Measurements from ENCODE around the gene GZMM.

The GZMM gene

DNA sequence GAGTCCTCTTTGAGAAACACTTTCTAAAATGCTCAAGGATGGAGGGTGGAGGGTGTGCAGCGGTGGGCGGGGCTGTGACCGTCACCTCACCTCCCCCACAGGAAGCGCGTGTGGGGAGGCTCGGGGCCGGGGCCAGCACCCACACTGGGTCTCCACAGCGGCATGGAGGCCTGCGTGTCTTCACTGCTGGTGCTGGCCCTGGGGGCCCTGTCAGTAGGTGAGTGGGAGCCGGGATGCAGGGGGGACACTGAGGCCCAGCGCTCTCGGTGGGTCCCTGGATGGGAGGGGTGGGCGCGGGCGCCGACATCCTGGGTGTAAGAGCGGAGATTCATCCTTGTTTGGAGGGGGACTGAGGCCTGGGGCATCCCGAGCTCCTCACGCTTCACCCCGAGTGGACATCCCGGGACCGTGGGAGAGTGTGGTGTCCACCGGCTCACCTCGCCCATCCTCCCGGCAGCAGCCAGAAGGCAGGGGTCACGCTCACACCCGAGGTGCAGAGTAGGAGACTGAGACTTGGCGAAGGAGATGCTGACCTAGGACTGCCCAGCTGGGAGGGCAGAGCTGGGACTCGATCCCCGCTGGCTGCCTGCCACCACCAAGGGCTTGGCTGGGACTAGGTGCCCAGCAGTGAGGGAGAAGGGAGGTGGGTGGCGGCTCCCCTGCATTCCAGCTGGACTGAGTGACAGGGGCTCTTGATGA is at the start of gene GZMM:
Gene GZMM, plus strand, starts transcription at position 144 of the 699 bp plus-strand sequence. Its CDS starts 19 bp downstream, at position 163.
- DNase-seq (ENCODE audit: low read depth): no peak

DNA sequence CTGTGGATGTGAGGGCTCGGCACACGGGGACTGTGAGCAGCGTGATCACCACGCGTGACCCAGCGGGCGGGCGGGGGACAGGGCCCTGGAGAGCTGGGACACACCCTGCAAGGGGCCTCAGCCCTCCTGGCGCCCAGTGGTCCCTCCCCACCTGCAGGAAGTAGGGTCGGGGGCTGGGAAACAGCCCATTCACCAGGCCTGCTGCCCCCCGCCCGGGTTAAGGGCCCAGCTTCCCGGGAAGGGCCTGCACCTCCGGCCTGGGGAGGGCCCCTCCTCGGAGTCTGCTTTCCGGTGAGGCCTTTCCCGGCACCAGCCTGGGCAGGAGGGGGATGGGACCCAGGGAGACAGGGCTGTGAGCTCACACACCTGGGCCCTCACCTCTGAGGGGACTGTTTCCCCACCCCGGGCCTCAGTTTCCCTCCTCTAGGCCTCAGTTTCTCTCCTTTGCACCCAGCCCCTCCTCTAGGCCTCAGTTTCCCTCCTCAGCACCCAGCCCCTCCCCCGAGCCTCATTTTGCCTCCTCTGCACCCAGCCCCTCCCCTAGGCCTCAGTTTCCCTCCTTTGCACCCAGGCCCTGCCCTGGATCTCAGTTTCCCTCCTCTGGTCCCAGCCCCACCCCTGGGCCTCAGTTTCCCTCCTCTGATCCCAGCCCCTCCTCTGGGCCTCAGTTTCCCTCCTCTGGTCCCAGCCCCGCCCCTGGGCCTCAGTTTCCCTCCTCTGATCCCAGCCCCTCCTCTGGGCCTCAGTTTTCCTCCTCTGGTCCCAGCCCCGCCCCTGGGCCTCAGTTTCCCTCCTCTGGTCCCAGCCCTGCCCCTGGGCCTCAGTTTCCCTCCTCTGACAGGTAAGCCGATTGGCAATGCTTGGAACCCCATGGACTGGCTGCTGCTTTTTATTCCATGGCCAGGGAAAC is 49.4 kb upstream of the GZMM start:
- no peak for DNase-seq (ENCODE audit: low read depth)

DNA sequence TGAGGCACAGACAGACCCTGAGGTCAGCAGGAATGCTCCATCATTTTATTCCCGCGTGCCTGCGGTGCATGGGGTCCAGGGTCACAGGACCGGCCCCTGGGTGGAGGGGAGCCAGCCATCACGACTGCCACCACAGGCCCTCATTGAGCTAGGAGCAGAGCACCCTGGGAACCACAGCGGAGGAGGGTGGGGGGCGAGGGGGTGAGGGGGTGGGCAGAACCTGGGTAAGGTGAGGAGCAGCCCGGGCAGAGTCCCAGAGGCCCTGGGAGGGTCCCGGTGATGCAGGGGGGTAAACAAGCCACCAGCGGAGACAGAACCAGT is 48.8 kb upstream of the GZMM start:
- no peak for DNase-seq (ENCODE audit: low read depth)

DNA sequence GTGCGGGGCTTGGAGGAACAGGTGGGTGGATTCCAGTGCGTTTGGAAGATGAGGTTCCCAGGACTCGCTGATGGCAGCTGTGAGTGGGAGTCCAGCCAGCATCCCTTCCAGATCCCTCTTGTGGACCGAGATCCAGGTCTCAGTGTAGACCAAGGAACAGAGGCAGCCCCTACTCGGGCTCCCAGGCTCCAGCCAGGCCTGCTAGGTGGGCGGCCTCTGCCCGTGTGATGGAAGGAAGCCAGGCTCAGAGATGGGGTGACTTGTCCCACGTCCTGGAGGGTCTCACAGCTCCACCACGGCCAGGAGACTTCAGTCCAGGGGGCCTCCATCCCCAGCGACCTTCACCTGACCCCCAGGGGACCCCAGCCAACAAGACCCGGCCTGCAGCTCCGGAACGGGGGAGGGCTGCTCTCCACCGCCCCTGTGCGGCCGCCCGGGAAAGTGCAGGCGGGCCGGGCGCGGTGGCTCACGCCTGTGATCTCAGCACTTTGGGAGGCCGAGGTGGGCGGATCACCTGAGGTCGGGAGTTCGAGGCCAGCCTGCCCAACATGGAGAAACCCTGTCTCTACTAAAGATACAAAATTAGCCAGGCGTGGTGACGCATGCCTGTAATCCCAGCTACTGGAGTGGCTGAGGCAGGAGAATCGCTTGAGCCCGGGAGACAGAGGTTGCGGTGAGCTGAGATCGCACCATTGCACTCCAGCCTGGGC is 48.3 kb upstream of the GZMM start:
- no peak for DNase-seq (ENCODE audit: low read depth)

DNA sequence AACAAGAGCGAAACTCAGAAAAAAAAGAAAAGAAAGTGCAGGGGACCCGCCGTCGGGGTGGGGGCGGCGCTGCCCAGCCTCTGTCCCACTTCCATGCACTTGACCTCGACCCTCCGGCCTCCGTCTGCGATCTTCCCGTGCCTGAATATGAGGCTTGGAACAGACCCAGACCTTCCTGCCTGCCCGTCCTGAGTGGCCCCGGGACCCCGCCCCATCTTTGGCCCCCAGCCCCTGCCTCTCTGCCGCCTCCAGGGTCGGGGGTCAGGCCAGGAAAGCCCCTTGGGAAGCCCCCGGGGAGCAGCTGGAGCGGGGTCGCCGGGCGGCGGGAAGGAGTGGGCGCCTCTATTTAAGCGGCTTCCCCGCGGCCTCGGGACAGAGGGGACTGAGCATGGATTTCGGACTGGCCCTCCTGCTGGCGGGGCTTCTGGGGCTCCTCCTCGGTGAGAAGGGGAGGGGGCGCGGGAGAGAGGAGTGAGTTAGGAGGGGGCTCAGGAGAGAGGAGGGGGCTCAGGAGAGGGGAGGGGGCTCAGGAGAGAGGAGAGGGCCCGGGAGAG is 47.7 kb upstream of the GZMM start, which contains the start of gene MADCAM1:
Gene MADCAM1, plus strand, starts transcription at position 375 of the 554 bp plus-strand sequence. Its CDS starts 14 bp downstream, at position 389.
- no peak for DNase-seq (ENCODE audit: low read depth)

DNA sequence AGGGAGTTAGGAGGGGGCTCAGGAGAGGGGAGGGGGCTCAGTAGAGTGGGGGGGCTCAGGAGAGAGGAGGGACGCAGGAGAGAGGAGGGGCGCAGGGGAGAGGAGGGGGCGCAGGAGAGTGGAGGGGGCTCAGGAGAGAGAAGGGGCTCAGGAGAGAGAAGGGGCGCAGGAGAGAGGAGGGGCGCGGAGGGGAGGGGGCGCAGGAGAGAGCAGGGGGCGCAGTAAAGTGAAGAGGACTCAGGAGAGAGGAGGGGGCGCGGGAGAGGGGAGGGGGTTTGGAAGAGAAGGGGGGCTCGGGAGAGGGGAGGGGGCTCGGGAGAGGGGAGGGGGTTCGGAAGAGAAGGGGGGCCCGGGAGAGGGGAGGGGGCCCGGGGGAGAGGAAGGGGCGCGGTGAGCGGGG is 46.9 kb upstream of the GZMM start:
- no peak for DNase-seq (ENCODE audit: low read depth)

DNA sequence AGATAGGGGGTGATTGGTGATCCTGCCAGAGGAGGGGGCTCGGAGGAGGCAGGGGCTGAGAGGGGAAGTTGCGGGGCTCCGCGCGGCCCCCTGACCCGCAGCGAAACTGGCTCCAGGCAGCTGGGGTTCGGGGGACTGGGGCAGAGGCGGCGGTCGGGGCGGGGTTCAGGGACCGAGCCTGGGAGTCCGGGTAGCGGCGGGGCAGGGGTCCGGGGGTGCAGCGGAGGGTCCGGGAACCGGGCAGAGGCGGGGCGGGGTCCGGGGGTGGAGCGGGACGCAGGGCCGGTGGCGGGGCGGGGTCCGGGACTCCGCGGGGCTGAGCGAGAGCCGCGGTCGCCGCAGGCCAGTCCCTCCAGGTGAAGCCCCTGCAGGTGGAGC is 46.4 kb upstream of the GZMM start:
- no peak for DNase-seq (ENCODE audit: low read depth)

DNA sequence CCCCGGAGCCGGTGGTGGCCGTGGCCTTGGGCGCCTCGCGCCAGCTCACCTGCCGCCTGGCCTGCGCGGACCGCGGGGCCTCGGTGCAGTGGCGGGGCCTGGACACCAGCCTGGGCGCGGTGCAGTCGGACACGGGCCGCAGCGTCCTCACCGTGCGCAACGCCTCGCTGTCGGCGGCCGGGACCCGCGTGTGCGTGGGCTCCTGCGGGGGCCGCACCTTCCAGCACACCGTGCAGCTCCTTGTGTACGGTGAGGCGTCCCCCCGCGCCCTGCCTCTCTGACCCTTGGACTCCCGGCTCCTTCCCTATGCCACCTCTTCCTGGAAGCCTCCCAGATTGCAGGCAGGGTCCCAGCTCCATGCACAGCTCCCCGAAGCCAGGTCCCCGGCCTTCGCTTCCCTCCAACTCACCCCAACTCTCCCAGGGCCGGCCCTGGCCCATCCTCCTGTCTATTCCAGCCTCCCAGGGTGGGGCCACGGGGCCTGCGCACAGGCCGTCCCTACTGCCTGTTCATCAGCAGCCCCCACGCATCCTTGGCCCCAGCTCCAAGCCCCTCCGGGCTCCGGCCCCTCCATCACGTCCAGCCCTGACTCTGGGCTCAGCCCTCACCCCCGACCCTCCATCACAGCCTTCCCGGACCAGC is 45.9 kb upstream of the GZMM start:
- DNase-seq (ENCODE audit: low read depth): no peak

DNA sequence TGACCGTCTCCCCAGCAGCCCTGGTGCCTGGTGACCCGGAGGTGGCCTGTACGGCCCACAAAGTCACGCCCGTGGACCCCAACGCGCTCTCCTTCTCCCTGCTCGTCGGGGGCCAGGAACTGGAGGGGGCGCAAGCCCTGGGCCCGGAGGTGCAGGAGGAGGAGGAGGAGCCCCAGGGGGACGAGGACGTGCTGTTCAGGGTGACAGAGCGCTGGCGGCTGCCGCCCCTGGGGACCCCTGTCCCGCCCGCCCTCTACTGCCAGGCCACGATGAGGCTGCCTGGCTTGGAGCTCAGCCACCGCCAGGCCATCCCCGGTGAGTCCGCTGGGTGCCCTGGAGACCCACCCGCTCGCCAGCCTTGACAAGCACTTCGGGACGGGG is 45.4 kb upstream of the GZMM start:
- no peak for DNase-seq (ENCODE audit: low read depth)

DNA sequence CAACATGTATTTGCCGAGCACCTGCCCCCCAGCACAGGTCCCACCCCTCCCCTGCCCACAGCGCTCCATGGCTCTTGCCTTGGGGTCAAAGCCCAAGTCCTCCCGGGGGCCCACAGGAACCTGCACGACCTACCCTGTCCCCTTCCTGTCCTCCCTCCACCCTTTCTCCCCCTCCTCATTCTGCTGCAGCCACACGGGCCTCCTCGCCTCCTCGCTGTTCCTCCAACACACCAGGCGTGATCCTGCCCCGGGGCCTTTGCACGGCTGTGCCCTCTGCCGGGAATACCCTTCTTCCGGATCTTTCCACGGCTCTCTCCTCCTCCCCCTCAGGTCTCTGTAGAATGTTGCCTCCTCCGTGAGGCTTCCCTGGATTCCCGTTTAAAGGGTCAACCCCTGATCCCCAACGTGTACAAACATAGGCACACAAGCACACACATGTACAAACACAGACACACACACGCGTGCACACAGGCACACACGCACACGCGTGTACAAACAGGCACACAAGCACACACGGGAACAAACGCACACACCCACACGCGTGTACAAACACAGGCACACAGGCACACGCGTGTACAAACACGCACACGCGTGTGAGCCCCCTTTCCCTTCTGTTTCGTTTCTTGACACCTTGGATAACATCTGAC is 44.8 kb upstream of the GZMM start:
- DNase-seq (ENCODE audit: low read depth): no peak

DNA sequence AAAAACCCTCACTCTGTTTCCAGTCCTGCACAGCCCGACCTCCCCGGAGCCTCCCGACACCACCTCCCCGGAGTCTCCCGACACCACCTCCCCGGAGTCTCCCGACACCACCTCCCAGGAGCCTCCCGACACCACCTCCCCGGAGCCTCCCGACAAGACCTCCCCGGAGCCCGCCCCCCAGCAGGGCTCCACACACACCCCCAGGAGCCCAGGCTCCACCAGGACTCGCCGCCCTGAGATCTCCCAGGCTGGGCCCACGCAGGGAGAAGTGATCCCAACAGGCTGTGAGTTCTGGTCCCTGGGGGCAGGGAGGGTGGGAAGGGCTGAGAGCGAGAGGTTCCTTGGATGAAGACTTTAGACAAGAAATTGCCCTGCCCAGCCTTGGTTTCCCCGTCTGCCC is 42.2 kb upstream of the GZMM start:
- DNase-seq (ENCODE audit: low read depth): no peak

DNA sequence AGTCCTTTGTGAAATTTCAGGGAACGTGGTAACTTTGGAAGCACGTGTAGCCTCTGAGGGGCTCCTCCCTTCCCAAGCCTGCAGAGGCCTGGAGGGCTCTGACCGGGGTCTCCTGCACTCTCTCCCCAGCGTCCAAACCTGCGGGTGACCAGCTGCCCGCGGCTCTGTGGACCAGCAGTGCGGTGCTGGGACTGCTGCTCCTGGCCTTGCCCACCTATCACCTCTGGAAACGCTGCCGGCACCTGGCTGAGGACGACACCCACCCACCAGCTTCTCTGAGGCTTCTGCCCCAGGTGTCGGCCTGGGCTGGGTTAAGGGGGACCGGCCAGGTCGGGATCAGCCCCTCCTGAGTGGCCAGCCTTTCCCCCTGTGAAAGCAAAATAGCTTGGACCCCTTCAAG is 39.2 kb upstream of the GZMM start:
- no peak for DNase-seq (ENCODE audit: low read depth)

DNA sequence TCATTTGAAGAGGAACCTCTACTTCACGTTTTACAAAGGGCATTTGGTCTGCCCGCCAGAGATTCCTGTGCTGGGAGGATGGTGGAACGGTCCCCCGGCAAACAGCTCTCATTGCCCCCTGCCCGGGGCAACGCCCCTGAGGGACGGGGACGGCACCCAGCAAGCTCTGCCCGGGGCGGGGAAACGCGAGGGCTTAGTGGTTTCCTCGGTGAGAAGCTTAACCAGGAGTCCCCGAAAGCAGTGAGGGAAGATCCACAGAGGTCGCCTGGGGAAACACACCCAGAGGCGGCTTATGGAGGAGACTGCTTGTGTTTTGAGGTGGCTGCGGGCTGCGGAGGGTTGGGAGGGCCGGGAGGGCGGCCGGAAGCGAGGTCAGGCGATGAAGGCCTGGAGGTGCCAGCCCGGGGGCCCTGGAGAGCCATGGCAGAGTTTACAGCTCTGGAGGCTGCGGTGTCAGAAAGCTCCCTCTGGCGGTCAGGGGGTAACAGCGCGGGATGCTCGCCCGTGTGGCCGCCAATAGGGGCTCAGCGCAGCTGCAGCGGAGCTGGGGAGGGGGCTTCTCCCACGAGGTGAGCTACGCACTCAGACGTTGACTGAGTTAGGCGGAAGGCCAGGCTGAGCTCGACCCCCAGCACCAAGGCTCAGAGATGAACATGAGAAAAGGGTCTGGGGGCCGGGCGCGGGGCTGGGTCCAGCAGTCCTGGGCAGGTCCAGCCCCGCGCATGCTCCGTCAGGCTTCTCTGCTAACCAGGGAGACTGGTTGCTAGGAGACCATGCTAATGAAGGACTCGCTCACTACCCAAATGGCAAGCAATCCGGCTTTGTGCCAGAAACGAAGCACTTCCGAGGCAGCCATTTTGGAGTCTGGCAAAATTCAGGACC is 37.2 kb upstream of the GZMM start:
- DNase-seq (ENCODE audit: low read depth): peak; percentile 86

DNA sequence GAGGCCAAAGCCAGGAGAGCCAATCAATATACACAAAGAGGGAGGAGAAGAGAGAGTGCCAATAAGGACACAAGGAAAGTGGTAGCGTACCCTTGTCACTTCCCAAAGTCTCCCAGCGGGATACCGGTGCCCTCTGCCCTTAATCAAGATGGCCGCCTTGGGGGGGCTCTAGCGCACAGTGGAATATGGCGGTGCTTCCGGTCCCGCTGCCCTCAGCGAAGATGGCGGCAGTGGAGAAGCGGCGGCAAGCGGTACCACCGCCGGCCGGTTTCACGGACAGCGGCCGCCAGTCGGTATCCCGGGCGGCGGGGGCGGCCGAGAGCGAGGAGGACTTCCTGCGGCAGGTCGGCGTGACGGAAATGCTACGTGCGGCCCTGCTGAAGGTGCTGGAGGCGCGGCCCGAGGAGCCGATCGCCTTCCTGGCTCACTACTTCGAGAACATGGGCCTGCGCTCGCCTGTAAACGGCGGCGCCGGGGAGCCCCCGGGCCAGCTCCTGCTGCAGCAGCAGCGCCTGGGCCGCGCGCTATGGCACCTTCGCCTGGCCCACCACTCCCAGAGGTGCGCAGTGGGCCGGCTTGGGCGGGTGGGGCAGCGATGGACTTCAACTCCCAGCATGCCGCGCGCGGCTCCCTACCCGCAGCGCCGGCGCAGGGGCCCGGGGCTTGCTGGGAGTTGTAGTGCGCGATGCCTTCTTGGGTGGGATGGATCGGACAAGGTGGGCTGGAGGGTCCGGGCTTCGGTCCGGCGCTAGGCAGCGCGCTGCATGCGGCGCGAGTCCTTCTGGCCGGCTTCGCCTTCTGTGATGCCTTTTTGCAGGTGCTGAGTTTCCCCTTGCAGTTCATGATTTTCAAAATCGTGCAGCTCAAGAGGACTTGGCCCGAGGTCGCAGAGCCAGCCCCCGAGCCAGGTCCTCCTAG is 36.3 kb upstream of the GZMM start, which contains the start of gene TPGS1:
Gene TPGS1, plus strand, starts transcription at position 212 of the 918 bp plus-strand sequence. Its CDS starts 10 bp downstream, at position 222.
- peak; percentile 100 for DNase-seq (ENCODE audit: low read depth)

DNA sequence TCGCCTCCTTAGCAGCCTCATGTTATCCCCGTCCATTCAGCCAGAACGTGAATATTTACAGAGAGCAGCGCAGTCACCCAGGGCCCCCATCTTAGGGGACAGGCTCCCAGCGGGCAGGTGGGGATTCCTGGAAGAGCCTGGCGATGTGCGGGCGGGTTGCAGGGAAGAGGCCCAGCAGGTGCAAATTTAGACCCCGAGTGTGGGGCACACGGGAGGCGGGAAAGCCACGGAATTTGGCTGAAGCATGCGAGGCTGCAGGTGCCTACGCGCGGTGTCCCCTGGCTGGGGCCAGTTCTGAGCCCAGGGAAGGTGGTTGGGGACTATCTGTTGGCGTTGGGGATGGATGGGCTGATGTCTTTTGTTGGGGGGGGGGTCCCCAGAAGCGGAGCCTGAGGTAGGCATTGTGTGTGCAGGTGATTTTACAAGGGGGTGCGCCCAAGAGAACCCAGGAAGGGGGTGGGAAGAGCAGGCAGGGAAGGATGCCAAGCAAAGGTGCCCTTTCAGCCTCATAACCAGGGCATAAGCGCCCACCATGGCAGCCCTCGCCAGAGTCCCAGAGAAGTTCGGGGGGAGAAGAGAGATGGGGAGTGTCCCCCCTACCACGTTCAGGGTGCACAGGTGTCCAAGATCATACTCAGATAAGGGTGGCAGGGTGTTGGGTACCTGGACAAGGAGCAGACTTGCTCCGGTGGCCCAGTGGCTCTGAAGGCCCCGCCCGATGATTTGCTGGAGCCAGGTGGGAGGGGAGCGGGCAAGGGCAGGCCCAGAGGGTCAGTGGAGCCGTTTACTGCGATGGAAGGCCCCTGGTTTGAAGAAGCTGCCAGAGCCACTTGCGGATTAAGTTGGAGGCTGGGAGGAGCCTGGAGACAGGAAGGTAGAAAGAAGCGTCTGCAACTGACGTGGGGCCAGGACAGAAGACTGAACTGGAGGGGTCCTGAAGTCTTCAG is 35.4 kb upstream of the GZMM start:
- no peak for DNase-seq (ENCODE audit: low read depth)

DNA sequence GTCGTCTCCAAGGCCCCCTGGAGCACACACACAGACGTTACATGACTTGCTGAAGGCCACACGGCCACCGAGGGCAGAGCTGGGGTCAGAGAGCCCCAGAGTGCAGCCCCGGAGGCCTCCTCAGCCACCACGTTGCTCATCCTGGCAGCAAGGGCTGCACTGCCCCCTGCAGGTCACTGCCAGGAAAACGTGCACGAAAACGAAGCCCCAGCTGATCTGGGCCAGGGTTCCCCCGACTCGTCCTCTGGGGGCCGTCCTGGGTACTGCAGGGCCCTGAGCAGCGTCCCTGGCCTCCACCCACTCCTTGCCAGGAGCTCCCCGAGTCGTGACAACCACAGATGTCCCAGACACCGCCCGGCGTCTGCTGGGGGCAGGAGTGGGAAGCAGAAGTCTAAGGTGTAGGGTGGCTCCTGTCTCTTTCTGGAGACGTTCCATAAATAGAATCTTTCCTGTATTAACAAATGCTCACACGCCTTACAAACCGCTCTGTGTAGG is 33.2 kb upstream of the GZMM start:
- DNase-seq (ENCODE audit: low read depth): peak; percentile 86

DNA sequence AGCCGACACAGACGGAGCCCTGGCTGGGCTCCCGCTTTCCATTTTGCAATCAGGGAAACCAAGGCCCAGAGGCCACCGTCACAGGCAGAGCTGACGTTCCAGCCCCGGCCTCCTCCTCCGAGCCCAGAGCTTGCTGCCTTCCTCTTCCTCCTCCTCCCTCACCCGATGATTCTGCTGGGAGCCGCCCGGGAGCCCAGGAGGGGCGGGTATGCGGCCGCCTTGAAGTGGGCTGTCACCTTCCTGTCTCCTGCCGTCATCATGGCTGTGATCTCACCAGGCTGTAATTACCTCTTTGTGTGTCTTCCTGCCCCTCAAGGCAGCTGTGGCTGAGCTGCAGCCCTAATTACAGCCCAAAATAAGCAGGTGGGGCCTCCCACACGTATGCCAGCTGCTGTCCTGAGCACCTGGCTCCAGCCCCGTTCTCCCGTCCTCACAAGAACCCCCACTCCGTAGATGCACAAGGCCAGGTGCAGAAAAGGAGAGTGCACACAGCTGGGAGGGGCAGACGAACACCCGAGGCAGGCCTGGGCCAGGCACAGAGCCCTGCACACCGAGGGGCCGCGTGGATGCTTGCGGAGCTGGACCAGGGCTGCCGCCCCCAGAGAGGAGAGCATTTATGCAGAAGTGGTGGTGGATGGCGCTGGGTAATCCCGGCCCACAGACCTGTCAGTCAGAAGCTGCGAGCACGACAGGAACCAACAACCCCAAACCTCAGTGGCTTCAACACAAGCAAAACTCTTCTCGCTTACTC is 32.6 kb upstream of the GZMM start:
- peak; percentile 50 for DNase-seq (ENCODE audit: low read depth)
